HL-60 (cell line): ENCODE results near the gene GNB1.
A peak's percentile ranks its signal among the peaks of the same experiment; 100 is the strongest.

ENCODE experiments used
- DNase-seq, 2 experiments: peaks; one replicate each; pipeline ENCODE4 v3.0.0-alpha.2; 2010 to 2020; ENCODE audit warnings: low read depth in 1 of 2, low spot score in 1 of 2
- H3K27ac ChIP-seq: fragments of 250-450 bp; sonication (Bioruptor Pico); replicated peaks from 2 replicates; pipeline ENCODE4 v1.5.1; 2020; ENCODE audit warnings: mild to moderate bottlenecking, moderate library complexity
- H3K27me3 ChIP-seq: fragments of 250-450 bp; sonication (Bioruptor Pico); 2 replicates; pipeline ENCODE4 v1.5.1; 2021; ENCODE audit warnings: mild to moderate bottlenecking, moderate library complexity; ENCODE audit not compliant: insufficient read depth, poor library complexity, severe bottlenecking
- H3K4me3 ChIP-seq: replicated peaks from 2 replicates; pipeline ENCODE4 v1.5.1; 2011; ENCODE audit warnings: mild to moderate bottlenecking, control low read depth, low read length; ENCODE audit not compliant: insufficient read depth
- GABPA ChIP-seq: IDR thresholded peaks from 2 replicates; pipeline ENCODE4 v1.6.1; 2012; ENCODE audit warnings: low read depth
- POLR2AphosphoS5 ChIP-seq: IDR thresholded peaks from 2 replicates; pipeline ENCODE4 v1.6.1; 2012; ENCODE audit warnings: low read depth
- SPI1 ChIP-seq: IDR thresholded peaks from 2 replicates; pipeline ENCODE4 v1.6.1; 2012; ENCODE audit warnings: low read depth, mild to moderate bottlenecking, borderline replicate concordance
- TF ChIP-seq, protein P1 (sequence below): IDR thresholded peaks from one replicate; pipeline ENCODE4 v1.5.1; 2011; ENCODE audit warnings: low read length, control low read depth, inconsistent platforms; ENCODE audit not compliant: insufficient read depth
- TF ChIP-seq, protein P2 (sequence below): IDR thresholded peaks from 2 replicates; pipeline ENCODE4 v1.6.1; 2012; ENCODE audit warnings: low read depth; ENCODE audit not compliant: insufficient replicate concordance

Gene GNB1

DNA sequence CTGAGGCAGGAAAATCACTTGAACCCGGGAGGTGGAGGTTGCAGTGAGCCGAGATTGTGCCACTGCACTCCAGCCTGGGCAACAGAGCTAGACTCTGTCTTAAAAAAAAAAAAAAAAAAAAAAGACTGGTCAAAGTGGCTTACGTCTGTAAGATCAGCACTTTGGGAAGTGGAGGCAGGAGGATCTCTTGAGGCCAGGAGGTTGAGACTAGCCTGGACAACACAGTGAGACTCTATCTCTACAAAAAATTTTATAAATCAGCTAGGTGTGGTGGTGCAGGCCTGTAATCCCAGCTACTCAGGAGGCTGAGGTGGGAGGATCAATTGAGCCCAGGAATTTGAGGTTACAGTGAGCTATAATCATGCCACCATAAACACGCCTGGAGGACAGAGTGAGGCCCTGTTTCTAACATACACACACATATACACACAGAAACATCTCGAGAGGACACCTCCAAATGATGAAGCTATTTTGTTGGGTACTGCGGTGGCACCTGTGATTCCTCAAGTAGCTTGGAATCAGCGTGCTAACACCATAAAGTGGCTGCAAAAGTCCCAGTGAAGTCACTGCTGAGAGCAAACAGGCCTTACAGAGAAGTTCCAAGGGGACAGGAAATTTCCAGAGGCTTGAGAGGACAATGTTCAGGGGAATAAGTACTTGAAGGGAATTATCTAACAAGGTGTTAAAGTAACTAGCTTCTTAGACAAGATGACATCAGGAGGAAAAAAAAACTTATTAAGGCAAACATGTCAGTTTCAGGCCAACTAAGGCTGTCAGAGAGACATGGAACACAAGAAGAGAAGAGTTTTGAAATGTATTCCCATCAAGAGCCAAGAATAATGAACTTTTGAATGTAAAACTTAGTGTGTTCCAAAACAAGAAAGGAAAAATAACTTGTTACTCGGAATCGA lies 114.0 kb downstream of the GNB1 start:
- DNase-seq: no peak
- Histone ChIP-seq H3K4me3 (peak overlapping the region; percentile 88), H3K27ac (peak overlapping the region; percentile 80), H3K27me3 (no peaks in the 10 kb centered on the region)
- TF ChIP-seq SPI1: no peak
- TF ChIP-seq, protein P1, sequence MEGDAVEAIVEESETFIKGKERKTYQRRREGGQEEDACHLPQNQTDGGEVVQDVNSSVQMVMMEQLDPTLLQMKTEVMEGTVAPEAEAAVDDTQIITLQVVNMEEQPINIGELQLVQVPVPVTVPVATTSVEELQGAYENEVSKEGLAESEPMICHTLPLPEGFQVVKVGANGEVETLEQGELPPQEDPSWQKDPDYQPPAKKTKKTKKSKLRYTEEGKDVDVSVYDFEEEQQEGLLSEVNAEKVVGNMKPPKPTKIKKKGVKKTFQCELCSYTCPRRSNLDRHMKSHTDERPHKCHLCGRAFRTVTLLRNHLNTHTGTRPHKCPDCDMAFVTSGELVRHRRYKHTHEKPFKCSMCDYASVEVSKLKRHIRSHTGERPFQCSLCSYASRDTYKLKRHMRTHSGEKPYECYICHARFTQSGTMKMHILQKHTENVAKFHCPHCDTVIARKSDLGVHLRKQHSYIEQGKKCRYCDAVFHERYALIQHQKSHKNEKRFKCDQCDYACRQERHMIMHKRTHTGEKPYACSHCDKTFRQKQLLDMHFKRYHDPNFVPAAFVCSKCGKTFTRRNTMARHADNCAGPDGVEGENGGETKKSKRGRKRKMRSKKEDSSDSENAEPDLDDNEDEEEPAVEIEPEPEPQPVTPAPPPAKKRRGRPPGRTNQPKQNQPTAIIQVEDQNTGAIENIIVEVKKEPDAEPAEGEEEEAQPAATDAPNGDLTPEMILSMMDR: no peak
- TF ChIP-seq, protein P2, sequence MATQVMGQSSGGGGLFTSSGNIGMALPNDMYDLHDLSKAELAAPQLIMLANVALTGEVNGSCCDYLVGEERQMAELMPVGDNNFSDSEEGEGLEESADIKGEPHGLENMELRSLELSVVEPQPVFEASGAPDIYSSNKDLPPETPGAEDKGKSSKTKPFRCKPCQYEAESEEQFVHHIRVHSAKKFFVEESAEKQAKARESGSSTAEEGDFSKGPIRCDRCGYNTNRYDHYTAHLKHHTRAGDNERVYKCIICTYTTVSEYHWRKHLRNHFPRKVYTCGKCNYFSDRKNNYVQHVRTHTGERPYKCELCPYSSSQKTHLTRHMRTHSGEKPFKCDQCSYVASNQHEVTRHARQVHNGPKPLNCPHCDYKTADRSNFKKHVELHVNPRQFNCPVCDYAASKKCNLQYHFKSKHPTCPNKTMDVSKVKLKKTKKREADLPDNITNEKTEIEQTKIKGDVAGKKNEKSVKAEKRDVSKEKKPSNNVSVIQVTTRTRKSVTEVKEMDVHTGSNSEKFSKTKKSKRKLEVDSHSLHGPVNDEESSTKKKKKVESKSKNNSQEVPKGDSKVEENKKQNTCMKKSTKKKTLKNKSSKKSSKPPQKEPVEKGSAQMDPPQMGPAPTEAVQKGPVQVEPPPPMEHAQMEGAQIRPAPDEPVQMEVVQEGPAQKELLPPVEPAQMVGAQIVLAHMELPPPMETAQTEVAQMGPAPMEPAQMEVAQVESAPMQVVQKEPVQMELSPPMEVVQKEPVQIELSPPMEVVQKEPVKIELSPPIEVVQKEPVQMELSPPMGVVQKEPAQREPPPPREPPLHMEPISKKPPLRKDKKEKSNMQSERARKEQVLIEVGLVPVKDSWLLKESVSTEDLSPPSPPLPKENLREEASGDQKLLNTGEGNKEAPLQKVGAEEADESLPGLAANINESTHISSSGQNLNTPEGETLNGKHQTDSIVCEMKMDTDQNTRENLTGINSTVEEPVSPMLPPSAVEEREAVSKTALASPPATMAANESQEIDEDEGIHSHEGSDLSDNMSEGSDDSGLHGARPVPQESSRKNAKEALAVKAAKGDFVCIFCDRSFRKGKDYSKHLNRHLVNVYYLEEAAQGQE: no peak
- TF ChIP-seq POLR2AphosphoS5: no peak
- no peak for TF ChIP-seq GABPA

GRCh38 chr1:1775327-1776226 lies 115.3 kb downstream of the GNB1 start:
- no peak for TF ChIP-seq GABPA
- peak; percentile 68; the same call in 1 of the 2 replicates for TF ChIP-seq POLR2AphosphoS5
- TF ChIP-seq, protein P1: no peak
- TF ChIP-seq SPI1: peak; percentile 98
- TF ChIP-seq, protein P2: no peak
- Histone ChIP-seq H3K27ac (peak overlapping the region; percentile 50), H3K27me3 (no peaks in the 10 kb centered on the region), H3K4me3 (peak overlapping the region; percentile 27)
- peak in 1 of 2 experiments; percentile 82 for DNase-seq

DNA sequence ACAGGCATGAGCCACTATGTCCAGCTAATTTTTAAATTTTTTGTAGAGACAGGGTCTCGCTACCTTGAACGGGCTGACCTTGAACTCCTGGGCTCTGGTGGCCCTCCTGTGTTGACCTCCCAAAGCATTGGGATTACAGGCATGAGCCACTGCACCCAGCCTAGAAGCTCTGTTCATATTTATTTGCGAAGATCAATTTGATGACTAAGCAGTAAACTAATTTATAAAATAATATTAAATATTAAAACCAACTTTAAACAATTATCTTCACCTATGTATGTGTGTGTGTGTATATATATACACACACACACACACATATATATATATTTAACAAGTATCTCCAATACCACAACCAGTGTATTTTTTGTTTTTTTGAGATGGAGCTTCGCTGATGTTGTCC lies 117.0 kb downstream of the GNB1 start:
- H3K27me3 ChIP-seq: no peaks in the 10 kb centered on the region
- no peak overlapping the region for H3K27ac ChIP-seq
- H3K4me3 ChIP-seq: no peak overlapping the region
- TF ChIP-seq, protein P1: no peak
- TF ChIP-seq SPI1 (no peak), GABPA (no peak), POLR2AphosphoS5 (no peak)
- no peak for DNase-seq
